PC-9 (cell line): Measurements from ENCODE around the gene GMIP.

Experiments used
- CTCF ChIP-seq: fragments of 200-600 bp; sonication (generic); conservative IDR thresholded peaks from 2 replicates; pipeline ENCODE4 v1.6.1; 2017; ENCODE audit warnings: mixed run types, antibody characterized with exemption, mild to moderate bottlenecking, moderate library complexity
- EZH2 ChIP-seq: fragments of 200-600 bp; sonication (generic); IDR thresholded peaks from 2 replicates; pipeline ENCODE4 v1.8.0; 2017; ENCODE audit warnings: antibody characterized with exemption, low read depth

- TF ChIP-seq EZH2: no peak
- no peak for TF ChIP-seq CTCF
These were observed 43.6 kb upstream of the GMIP start for GRCh38 chr19:19687090-19687489.
